A549 (cell line): Measurements from ENCODE around the gene CHST13. TPM values are rescaled to one million over a fixed set of nuclear protein-coding genes. Genes with fewer than 3 reads are reported as not detected.

Experiments used
- ATAC-seq, 2 experiments: fragments of 200-7000 bp in 1 of 2; fragments of >200 bp in 1 of 2; cut with Nextera tagmentation in 1 of 2; cut with Tn5 transposase in 1 of 2; 3 replicates each; pipeline versions ENCODE4 v1.8.0 to v1.9.1; 2018 to 2020; ENCODE audit warnings: mild to moderate bottlenecking in 1 of 2, moderate library complexity in 1 of 2
- CTCF ChIA-PET: fragments of 300-600 bp; sonication (Branson Sonifier 250); formaldehyde crosslinking; extraction: SDS; loops from one replicate; lab custom pipeline; 2021; ENCODE audit warnings: antibody characterized with exemption, inconsistent platforms; lab: Yijun Ruan, JAX
- POLR2A ChIA-PET: fragments of 350-600 bp; formaldehyde crosslinking; extraction: SDS; loops from one replicate; lab custom pipeline; 2021; ENCODE audit warnings: antibody characterized with exemption, inconsistent platforms; lab: Yijun Ruan, JAX
- DNase-seq, 2 experiments: peaks; one replicate each; pipeline versions ENCODE4 v3.0.0 to v3.0.0-alpha.2; 2011 to 2016; ENCODE audit warnings: low read depth in 1 of 2, low spot score in 1 of 2
- FAIRE-seq: peaks from 2 replicates; lab custom pipeline; 2011; peaks lifted over from hg19 to GRCh38; lab: Jason Lieb, UNC
- H3K27ac ChIP-seq, 2 experiments: fragments of >200 bp; sonication (Bioruptor Twin); formaldehyde crosslinking; 3 replicates each; pipeline ENCODE4 v1.5.1; 2016 to 2017
- H3K4me1 ChIP-seq: fragments of >200 bp; sonication (Bioruptor Twin); formaldehyde crosslinking; 3 replicates; pipeline ENCODE4 v1.6.1; 2016
- H3K4me2 ChIP-seq: fragments of >200 bp; sonication (Bioruptor Twin); formaldehyde crosslinking; 3 replicates; pipeline ENCODE4 v1.6.1; 2016
- H3K4me3 ChIP-seq: fragments of >200 bp; sonication (Bioruptor Twin); formaldehyde crosslinking; 3 replicates; pipeline ENCODE4 v1.5.1; 2016
- H3K9me3 ChIP-seq: fragments of >200 bp; sonication (Bioruptor Twin); formaldehyde crosslinking; 3 replicates; pipeline ENCODE4 v1.6.1; 2016
- CTCF ChIP-seq: fragments of >200 bp; sonication (Bioruptor Twin); formaldehyde crosslinking; IDR thresholded peaks from 3 replicates; pipeline ENCODE4 v1.5.1; 2016
- E2F6 ChIP-seq: IDR thresholded peaks from 2 replicates; pipeline ENCODE4 v1.6.1; 2012; ENCODE audit warnings: low read depth, borderline replicate concordance
- EHF ChIP-seq: fragments of 250-450 bp; sonication (Bioruptor Pico); IDR thresholded peaks from 2 replicates; pipeline ENCODE4 v1.5.0; 2020; ENCODE audit warnings: mild to moderate bottlenecking
- EHMT2 ChIP-seq: fragments of 200-600 bp; sonication (generic); IDR thresholded peaks from 2 replicates; pipeline ENCODE4 v1.6.1; 2016; ENCODE audit warnings: antibody characterized with exemption, low read depth, mild to moderate bottlenecking, moderate library complexity
- ESRRA ChIP-seq: fragments of 150-350 bp; IDR thresholded peaks from 2 replicates; pipeline ENCODE4 v1.6.1; 2014; ENCODE audit warnings: mild to moderate bottlenecking, low read length, borderline replicate concordance
- FOSB ChIP-seq: fragments of 250-450 bp; sonication (Bioruptor Pico); IDR thresholded peaks from 2 replicates; pipeline ENCODE4 v1.5.0; 2020; ENCODE audit warnings: mild to moderate bottlenecking, moderate library complexity
- HOXA7 ChIP-seq: fragments of 250-450 bp; sonication (Bioruptor Pico); IDR thresholded peaks from 2 replicates; pipeline ENCODE4 v1.5.0; 2020; ENCODE audit warnings: mild to moderate bottlenecking, moderate library complexity
- HOXB13 ChIP-seq: fragments of 250-450 bp; sonication (Bioruptor Pico); IDR thresholded peaks from 2 replicates; pipeline ENCODE4 v1.5.0; 2020; ENCODE audit warnings: low read depth, mild to moderate bottlenecking, moderate library complexity
- MAX ChIP-seq: IDR thresholded peaks from 2 replicates; pipeline ENCODE4 v1.6.1; 2012
- MYC ChIP-seq: IDR thresholded peaks from 2 replicates; pipeline ENCODE4 v1.6.1; 2012; ENCODE audit warnings: mild to moderate bottlenecking, inconsistent platforms, low read length, improper control_type of control experiment, borderline replicate concordance
- PHF8 ChIP-seq: fragments of 200-600 bp; sonication (generic); IDR thresholded peaks from 2 replicates; pipeline ENCODE4 v1.6.1; 2016; ENCODE audit warnings: low read depth, mild to moderate bottlenecking, antibody characterized with exemption, moderate library complexity, borderline replicate concordance
- RAD21 ChIP-seq, 2 experiments: fragments of >200 bp in 1 of 2; sonication (Bioruptor Twin) in 1 of 2; formaldehyde crosslinking in 1 of 2; IDR thresholded peaks in 1 of 2; conservative IDR thresholded peaks in 1 of 2; 2 replicates in 1 of 2; 3 replicates in 1 of 2; pipeline ENCODE4 v1.6.1; 2012 to 2018; ENCODE audit warnings: inconsistent platforms in 1 of 2
- RCOR1 ChIP-seq: fragments of 150-350 bp; IDR thresholded peaks from 2 replicates; pipeline ENCODE4 v1.6.1; 2014; ENCODE audit warnings: antibody characterized with exemption, low read length, low read depth
- RFX5 ChIP-seq: fragments of 450-650 bp; IDR thresholded peaks from 2 replicates; pipeline ENCODE4 v1.7.1; 2014; ENCODE audit warnings: antibody characterized with exemption, mild to moderate bottlenecking, moderate library complexity
- RNF2 ChIP-seq: fragments of 200-600 bp; sonication (generic); IDR thresholded peaks from 2 replicates; pipeline ENCODE4 v1.6.1; 2016; ENCODE audit warnings: low read depth, mild to moderate bottlenecking, antibody characterized with exemption, moderate library complexity, borderline replicate concordance
- WGBS: methylation state at CpG from one replicate; pipeline ENCODE4 v1.1.6; 2017; ENCODE audit errors: missing lambda C conversion rate; 5-methylcytosine and 5-hydroxymethylcytosine counted together
- polyA plus RNA-seq, 4 experiments: library from polyadenylated mRNA; depleted of rRNA in 3 of 4; stranded (reverse); fragments of >200 nt; fragmentation: RNase III in 1 of 4; extraction: RNeasy Plus Mini Kit Qiagen cat#74134 plus additional on column Dnase treatment in 1 of 4; gene quantifications; 2 replicates in 3 of 4; 3 replicates in 1 of 4; pipeline ENCODE4 v1.2.3, GENCODE V29; 2011 to 2017

The CHST13 gene
- polyA plus RNA-seq, 2 of the 4 experiments (the other 2 are of a cell fraction), result 0.30 to 0.59 TPM

- no peaks in the 10 kb centered on the region for H3K4me1 ChIP-seq
- ChIA-PET CTCF (interaction anchor here (1.6 to 3.1 kb wide), 2 partner anchors 15 to 36 kb away, joined by 3 to 13 read pairs; no protein-coding TSS in a partner anchor), POLR2A (no interaction called here)
- FAIRE-seq (no peak), ATAC-seq (no peak), DNase-seq (no peak)
- H3K27ac ChIP-seq, result no peak overlapping the region
- no peaks in the 10 kb centered on the region for H3K9me3 ChIP-seq
- H3K4me2 ChIP-seq, result no peak overlapping the region
- WGBS, result 56% methylated on average over 4 of the region's 9 CpGs
- no peak overlapping the region for H3K4me3 ChIP-seq
- TF ChIP-seq EHF (no peak), MYC (no peak), RAD21 (conservative IDR thresholded peaks at IDR 0.05 in 1 of 2, IDR thresholded peaks at IDR 0.05 in 1 of 2) (no peak), E2F6 (no peak)
Measured at GRCh38 chr3:126507886-126508285, 16.1 kb upstream of the CHST13 start.

DNA sequence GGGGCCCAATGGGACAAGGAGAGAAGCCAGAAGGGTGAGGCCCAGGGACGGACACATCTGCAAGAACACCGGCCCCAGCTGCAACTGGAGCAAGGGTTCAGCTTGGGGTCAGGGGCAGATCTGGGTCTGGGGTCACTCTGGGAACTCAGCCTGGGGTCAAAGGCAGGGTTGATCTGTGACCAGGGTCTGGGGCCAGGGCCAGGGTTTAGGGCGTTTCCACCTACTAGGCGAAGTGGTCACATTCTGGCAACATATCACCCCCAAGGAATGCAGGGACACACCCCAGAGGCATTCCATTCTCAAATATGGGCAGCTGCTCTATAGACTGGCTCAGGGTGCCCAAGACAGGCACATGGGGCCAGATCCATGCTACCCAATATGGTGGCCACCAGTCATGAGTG lies 15.4 kb upstream of the CHST13 start:
- no peak overlapping the region for H3K27ac ChIP-seq
- 84% methylated on average over 4 of the region's 4 CpGs for WGBS
- H3K9me3 ChIP-seq, result no peaks in the 10 kb centered on the region
- no peak for FAIRE-seq
- CTCF ChIA-PET, result interaction anchor here (0.5 to 3.1 kb wide), 2 partner anchors 14 to 123 kb away, joined by 3 to 13 read pairs; no protein-coding TSS in a partner anchor
- no peaks in the 10 kb centered on the region for H3K4me1 ChIP-seq
- TF ChIP-seq PHF8, result no peak
- TF ChIP-seq HOXA7 (CRISPR knock-in tag), result no peak
- no peak for TF ChIP-seq MAX
- TF ChIP-seq HOXB13 (CRISPR knock-in tag), result no peak
- TF ChIP-seq RNF2, result no peak
- TF ChIP-seq, all 56 proteins: peak for 0
- DNase-seq (peak in 1 of 2 experiments; percentile 11), ATAC-seq (peak in 1 of 2 experiments; percentile 33; a peak in 1 of 6 replicates)
- Histone ChIP-seq H3K4me3 (no peak overlapping the region), H3K4me2 (no peak overlapping the region)
- POLR2A ChIA-PET, result no interaction called here

DNA sequence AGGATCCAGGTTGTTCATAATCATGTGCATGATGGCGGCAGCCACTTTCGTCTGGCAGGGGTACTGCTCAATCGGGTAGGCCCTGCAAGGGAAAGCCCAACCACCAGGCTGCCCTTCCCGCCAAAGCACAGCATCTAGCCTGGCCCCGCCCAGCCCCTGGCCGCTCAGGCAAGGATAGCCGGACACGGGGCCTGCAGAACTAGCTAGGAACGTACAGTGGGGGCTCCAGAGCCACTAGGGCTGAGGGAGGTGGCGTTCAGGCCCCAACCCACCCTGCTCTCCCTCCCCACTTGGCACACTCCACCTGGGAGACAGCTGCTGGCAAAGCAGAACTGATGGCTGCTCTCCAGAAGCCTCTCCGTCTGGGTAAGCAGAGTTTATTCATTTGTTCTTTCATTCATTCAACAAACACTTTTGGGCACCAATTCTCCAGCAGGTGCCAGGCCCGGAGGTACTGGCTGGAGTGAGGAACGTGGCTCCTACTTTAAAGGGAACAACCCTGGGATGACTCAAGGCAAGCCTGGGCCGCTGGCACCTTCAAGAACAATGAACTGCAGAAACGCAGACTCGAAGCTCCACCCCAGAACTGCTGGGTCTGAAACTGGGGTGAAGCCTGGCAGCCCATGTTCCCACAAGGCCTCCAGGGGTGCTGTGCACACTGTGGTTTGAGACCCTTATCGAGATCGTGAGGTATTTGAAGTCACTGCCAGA lies 14.2 kb upstream of the CHST13 start:
- 73% methylated on average over 13 of the region's 18 CpGs for WGBS
- H3K27ac ChIP-seq, result no peak overlapping the region
- ATAC-seq, result no peak
- no peak for TF ChIP-seq EHMT2
- no peak for TF ChIP-seq RCOR1
- no peak for TF ChIP-seq CTCF
- TF ChIP-seq HOXB13 (CRISPR knock-in tag), result no peak
- no peak for TF ChIP-seq RFX5
- no peak for TF ChIP-seq FOSB (CRISPR knock-in tag)
- no peak for TF ChIP-seq ESRRA
- POLR2A ChIA-PET, result no interaction called here
- H3K4me2 ChIP-seq, result no peak overlapping the region
- CTCF ChIA-PET, result interaction anchor here (0.7 to 3.1 kb wide), 5 partner anchors 12 to 1034 kb away, joined by 3 to 13 read pairs (median 3); no protein-coding TSS in a partner anchor
- no peak overlapping the region for H3K4me3 ChIP-seq
- no peak for FAIRE-seq
- H3K4me1 ChIP-seq, result no peaks in the 10 kb centered on the region
- DNase-seq, result no peak
- no peaks in the 10 kb centered on the region for H3K9me3 ChIP-seq
